Measurements from ENCODE around the gene EVA1A.

EVA1A gene

DNA sequence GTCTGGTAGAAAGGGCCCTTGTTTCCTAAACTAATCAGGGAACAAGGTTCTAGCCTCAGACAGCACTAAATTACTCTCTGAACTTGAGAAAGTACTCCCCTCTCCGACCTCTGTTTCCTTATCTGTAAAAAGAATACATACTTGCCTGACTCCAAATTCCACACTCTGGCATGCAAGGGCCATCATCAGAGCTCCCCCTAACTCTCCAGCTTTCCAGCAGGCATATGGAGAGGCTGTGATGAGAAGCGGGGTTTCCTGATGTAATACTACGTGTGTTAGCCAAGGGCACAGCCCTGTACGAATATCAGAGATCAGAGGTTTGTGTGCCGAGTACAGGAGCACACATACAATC is 1.8 kb upstream of the EVA1A start:
- peak; percentile 25 for DNase-seq

DNA sequence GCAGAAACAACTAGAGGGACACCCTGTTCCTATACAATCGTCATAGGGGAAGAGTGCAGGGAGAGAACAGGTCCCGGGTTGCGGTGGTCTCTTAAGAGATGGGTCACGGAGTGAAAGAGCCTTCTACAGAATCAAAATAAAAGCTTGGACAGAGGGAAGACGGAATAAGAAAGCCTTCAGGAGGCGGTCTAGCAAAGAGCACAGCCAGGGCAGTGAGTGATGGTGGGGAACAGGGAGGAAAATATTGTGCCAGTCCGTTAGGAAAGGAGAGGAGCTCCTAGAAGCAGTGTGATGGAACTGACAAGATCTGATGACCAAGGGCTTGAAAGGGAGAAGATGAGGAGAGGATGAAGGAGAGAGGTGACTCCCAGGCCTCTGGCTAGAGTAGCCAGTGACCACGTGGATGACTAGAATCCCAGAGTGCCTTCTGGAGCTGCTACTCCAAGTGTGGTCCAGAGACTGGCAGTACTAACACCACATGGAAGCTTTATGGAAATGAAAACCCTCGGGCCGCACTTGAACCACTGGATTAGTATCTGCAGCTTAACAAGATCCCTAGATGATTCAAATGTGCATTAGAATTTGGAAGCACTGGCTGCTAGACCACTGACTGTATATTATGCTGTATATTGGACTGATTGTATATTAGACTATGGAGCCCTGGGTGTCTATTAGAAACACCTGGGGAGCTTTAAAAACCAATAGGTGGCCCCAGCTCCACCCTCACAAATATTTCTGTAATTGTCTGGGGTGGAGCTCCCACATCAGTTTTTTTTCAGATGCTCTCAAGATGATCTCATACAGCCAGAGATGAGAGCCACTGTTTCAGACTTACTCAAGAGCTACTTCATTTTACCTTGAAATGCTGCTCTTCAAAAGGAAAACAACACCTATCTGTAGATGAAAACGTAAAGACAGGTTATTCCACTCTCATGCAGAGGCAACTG is 1.1 kb upstream of the EVA1A start:
- DNase-seq, result peak; percentile 52

DNA sequence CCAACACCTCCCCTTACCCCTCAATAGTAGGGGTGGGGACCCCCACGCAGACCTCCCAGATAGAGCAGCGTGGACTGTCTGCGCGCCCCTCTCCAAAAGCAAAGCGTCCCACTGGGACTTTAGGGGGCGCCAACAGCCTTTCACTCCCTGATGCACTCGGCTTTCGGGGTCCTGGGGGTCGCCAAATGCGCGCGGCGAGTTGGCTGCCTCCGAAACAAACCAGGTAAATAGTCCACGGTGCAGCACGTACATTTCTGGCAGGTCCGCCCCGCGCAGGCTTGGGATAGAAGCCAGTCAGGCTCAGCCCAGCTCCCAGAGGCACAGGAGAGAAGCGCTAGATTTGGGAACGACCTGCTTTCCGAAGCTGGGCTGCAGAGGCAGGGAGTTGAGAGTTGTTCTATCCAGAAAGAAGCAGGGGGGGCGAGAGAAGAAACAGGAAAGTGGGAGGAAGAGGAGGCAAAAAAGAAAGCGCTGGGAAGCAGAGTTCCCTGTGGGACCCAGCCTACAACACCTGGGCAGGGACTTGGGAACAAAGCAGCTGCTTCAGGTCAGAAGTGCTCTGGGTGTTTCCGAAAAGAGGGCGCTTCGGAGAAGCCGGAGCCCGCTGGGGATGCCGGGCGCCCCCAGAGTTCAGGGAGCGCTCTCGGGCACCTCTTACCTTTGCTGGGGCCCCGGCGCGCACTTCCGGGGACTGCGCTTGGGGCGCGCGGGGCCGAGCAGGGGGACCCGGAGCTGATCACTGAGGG is 544 bp downstream of the EVA1A start:
- peak; percentile 44 for DNase-seq

DNA sequence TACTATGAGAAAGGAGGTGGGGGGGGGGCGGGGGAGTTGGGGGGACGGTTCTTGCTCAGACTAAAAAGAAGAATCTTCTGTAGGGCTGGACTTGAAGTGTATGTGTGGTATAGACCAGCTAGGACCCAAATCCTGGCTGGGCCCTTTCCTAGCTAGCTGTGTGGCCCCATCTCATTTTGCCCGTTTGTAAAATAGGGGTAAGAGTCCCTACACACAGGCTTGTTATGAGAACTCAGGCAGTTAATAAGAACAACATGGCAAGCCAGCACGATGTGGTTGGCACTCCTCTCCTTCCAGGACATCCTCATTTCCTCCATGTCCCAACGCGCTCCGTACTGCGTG is 1.1 kb downstream of the EVA1A start:
- DNase-seq, result peak; percentile 18

DNA sequence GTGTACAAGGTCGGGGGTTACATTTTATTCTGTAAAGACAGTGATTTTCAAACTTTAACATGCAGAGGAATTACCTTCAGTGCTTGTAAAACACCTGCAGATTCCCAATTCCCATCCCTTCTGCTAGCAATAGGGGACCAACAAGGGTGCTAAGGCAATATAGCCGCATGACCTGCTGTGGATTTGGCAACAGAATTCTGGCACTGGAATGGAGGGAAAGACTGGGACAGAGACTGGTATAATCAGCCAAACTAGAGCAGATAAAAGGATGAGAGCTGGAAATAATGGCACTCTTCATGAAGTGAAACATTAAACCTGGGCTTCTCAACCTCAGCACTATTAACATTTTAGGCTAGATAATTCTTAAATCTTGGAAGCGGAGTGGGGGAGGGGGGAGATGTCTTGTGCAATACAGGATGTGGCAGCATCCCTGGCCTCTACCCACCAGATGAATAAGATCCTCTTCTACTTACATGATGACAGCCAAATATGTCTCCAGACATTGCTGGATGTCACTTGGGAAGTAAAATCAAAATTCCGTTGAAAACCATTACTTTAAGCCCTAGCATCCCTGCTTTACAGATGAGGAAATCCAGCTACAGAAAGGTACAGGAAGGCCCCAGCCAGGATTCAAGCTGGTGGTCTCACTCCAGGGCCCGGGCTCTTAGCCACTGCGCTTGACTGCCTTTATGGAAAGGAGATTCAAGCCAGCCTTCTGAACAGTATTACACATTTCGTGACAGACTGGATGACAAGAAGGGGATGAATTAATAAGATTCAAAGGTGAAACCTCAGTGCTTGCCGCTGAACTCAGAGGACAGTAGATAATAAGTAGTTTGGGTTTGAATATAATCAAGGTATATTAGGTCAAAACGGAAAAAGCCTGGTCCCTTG is 1.7 kb downstream of the EVA1A start:
- peak; percentile 51 for DNase-seq

DNA sequence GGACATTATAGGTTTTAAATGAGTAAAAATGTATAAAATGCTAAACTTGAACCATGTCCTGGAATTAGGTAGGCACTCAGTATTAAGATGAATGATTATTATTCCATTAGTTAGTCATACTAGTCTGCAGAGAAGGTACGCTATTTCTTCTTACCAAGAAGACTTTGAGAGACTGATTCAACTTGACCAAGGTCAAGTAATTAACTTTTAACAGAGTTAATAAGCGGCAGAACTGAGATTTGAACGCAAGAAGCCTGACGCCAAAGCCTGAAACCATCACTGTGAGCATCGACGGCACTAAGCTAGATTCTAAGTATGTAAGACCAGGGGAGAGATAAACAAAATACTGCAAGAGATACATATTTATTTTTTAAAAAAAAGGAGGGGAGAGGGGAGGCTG is 2.6 kb downstream of the EVA1A start:
- no peak for DNase-seq

DNA sequence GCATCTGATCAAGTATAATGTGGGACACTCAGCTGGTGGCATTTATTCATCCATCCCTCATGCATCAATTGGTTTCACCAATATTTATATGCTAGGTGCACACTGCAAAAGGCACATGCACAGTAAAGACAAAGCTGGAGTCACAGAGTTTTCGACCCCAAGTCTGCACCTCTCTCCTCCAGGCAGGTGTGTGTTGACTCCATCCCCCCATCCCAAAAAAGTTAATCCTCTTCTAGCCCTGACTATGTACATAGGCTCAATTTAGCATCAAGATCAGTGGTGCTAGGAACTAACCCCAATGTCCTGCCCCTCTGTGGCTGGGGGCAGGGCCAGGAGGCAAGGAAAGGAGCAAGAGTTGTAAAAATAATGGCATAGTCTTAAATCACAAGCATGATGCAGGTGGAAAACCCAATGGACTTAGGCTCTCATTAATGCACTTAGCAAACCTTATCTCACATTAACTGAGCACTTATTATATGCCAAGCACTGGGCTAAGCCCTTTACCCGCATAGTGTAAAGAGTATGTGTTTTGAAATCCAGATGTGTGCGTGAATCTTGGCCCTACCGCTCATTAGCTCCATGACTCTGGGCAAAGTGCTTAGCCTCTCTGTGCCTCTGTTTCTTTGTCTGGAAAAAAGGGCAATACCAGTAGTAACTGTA is 3.1 kb downstream of the EVA1A start:
- DNase-seq, result no peak

DNA sequence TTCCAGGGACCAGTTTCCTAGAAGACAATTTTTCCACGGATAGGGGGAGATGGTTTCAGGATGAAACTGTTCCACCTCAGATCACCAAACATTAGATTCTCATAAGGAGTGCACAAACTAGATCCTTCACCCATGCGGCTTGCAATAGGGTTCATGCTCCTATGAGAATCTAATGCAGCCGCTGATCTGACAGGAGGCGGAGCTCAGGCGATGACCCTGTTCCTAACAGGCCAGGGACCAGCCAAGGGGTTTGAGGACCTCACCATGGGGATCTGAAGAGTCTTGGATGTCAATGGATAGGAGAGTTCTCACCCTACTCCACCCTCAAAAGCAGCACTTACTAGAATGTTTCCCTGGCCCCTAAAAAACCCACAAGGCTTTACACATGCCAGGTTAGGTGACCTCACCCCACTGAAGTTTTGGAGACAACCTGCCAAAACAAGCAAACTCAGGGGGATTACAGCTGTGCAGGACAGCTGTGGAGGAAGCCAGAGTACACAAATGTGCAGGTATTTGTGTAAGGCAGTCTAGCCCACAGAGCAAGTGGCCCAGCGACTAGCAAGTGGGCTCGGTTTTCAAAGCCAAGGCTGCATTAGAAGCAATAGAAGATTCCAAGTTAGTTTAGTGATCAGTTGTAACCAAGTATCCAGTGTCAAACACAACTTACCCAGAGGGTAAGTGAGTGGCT is 3.9 kb downstream of the EVA1A start:
- no peak for DNase-seq

DNA sequence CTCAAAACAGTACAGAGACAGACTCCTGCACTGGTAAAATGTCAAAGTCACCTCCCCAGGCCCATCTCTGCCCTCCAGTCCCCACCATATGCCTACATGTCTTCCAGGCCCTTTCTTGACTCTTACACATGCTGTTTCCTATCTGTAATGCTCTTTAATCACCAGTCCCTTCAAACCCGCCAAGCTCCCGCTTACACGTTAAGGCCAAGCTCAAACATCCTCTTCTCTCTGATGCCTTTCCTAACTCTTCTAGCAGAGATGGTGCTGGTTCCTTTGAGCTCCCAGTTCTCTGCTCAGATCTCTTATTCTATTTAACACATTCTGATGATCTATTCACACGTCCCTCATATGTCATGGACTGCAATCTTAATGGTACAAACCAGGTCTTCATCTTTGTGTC is 5.0 kb downstream of the EVA1A start:
- DNase-seq, result no peak

DNA sequence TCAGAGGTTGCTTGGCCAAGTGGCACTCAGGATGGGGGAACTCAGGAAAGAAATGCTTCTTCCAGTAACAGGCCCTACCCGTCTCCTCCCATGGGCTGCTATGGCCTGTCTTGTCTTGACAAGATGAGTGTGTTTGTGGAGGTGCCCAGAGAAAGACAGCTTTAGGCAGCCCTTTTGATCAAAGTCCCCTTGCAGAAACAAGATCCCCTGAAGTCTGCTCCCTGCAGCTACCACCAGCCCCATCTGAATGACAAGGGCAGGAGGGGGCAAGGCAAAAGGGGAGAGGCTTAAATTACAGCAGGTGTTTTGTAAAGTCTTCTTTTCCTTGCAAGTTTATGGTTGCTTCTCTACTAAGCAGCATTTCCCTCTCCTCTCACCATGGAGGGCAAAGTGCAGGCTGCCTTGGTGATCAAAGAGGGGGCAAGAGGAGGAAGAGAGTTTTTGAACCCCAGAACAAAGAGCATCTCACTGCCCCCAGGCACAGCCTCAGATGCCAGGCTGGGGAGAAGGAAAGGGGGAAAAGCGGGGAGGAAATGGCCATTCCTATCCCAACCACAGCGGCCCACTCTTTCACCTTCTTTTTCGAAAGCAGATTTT is 6.7 kb downstream of the EVA1A start:
- no peak for DNase-seq

DNA sequence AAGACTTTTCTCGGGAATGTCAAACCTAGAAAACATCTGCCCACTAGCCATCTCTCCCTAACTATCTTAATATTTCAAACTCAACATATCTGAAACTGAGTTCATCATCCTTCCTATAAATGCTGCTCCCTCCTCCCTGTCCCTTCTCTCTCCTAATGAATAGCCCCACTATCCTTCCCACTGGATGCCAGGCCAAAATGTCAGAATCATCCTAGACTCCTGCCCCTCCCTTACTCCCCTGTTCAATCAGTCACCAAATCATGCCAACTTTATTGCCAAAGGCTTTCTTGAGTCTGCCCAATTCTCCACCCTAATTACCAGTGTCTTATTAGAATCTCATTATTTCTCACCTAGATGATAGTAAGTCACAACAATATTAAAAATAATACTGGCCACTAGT is 8.5 kb downstream of the EVA1A start:
- DNase-seq, result no peak

DNA sequence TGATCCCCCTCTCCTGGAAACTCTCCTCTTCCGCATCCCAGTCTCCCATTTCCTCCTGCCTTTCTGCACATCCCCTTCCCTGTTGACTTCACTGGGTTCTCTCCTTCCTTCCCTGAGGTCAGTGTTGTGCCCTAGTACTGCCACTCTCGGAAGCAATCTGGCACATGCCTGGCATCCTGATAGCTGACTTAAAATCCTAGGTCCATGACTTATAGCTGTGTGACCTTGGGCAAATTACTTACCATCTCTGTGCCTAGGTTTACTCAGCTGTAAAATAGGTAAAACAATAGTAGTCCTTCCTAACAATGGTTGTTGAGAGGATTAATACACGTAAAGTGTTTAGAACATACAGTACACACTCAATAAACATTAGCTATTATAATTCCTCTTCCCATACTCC is 9.3 kb downstream of the EVA1A start:
- DNase-seq, result no peak

DNA sequence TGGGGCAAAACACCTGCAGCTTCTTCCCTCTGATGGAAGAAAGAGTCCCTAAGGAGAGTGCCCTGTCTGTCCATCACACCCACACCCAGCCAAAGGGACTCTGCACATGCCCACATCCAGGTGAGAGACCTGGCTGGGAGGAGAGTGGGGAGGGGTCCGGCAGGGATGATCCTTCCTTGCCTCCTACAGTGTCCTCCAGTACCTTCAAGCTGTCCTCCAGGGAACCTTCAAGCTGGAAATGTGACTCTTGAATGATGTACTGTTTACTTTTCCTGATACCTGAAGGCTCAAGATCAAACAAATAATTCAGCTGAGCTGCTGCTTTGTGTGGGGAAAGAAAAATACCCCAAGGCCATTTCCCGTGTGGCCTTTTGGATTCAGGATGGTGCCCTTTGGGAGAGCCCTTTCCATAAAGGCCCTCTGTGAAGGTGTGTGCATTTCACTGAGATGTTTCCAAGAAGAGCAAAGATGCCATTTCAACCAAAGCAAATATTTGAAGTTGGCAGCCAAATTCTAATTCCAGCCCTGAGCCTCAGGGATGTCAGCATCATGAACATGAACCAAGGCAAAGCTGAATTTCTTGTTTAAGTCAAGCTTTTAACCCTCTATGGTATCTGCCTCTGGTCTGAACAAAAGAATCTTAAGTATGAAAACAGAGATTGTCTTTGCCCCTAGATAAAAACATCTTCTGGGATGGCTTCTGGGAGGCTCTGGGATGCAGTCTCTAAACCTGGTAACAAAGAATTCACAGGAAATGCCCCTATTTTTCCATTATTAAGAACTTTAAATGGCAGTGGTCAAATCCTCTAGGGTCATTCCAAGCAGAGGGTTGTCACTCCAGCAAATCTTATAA is 11.1 kb downstream of the EVA1A start:
- DNase-seq, result no peak

DNA sequence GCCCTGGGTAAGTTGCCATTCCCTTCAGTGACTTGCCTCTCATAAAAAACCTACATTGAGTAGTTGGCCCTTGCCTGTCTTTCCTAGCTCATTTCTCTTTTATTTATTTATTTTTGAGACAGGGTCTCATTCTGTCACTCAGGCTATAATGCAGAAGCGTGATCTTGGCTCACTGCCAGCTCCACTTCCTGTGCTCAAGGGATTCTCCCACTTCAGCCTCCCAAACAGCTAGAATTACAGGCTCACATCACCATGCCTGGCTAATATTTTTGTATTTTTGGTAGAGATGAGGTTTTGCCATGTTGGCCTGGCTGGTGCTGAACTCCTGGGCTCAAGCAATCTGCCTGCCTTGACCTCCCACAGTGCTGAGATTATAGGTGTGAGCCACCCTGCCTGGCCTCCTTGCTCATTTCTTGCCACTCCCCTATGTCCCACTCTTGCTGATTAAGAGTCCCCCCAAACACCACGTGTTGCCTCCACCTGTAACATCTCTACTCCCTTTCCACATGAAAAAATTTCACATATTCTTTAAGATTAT is 12.6 kb downstream of the EVA1A start:
- peak; percentile 50 for DNase-seq

DNA sequence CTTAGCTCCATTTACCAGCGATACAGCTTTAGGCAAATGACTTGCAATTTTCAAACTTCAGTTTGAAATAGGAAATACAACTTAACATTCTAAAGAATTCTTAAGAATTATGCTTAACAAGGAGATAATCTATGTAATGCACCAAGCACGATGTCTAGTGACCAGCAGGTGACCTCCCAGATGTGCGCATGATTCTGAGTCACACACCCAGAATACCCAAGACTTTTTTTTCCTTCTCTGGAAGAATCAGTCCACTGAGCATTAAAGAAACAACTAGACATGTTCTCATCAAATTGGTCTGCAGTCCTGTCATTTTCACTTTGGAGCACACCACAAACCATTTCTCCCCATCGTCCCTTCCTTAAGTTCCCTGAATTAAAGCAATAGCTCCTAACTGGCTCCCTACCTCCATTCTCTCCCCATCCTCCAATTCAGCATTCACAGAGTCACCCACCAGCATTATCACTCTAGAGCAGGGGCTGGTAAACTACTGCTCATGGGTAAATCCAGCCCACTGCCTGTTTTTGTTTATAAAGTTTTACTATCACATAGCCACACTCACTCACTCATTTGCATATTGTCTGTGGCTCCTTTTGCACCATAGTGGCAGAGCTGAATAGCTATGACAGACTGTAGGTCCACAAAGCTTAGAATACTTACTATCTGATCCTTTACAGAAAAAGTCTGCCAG is 13.2 kb downstream of the EVA1A start:
- peak; percentile 68 for DNase-seq

DNA sequence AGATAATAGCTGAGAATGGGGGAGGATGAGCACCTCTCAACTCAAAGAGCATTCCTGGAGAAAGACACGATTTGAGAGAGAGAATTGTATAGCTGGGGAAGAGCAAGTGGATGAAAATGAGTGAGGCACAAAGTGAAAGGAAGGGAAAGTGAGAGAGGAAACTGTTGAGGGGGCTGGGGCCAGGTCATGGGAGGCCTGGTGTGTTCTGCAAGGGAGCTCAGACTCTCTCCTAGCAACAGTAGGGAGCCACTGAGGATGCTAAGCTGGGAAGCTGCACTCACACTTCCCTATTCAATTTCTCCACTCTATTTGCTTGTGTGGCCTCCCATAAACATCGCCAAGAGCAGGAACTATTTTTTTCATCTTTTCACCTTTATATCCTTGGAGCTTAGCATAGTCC is 14.8 kb downstream of the EVA1A start:
- no peak for DNase-seq

DNA sequence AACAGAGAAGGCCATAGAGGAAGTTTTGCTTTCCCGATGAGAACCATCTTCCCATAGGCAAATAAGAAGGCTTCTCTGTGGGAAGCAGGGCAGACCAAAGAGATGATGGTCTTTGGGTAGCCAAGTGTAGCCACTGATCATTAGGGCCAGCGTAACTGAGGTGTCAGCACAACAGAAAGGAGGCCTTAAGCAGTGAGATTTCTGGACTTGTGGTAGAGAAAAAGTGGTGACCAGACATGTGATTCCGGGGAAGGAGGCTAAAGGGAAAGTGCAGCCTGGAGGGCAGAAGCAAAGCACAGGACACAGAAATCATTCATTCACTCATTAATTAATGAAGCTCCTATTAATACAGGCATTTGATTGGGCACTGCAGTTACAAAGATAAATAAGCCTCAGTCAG is 15.4 kb downstream of the EVA1A start:
- DNase-seq, result no peak

DNA sequence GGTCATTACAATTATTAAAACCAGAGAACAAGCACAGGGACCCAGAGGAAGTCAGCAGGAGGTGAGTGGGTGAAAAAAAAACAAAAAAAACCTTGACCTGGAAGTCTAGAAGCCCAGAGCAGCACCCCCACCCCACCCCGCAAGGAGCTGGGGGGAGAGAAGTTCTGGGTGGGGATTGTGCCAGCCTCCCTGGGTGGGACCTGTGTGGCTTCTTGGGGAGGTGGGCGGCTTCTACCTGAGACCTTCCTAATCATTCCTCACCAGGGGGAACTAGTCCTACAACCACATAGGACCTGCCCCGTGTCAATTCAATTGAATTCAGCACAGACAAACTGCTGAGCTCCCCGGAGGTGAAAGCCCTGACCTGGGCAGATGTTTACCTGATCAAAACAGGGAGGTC is 17.3 kb downstream of the EVA1A start:
- DNase-seq, result no peak

DNA sequence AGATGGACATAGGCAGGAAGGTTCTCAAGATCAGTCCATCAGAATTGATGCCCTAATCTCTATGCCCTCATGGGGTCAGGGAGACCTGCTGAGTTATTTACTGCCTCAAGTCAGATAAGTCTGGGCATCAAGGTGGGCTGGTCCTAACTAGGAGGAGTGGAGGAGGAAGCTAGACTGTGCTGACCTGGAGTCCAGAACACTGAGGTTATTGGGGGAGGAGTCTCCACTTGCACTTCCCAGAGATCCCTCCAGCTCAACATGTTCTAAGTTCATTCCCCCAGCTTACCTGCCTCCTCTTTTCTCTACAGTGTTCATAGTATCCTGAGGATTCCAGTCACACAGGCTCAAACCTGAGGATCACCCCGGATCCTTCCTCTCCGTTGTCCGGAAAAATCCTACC is 19.3 kb downstream of the EVA1A start:
- no peak for DNase-seq

DNA sequence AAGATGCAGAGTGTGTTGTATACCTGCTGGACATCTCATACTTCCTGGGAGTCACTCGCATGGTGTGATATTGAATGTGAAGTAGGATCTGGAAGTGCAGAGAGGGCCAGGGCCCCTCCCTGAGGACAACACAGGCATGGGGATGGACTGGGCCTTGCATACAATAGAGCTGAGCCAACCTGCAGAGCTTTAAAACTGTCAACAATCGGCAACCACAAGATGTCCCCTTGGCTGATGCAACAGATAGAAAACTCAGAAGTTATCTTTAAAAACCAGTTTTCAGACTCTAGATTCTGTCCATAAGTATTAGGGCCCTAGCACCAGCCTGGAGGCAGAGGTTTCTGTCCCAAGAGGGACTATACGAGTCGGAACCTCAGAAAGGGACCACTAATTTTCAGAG is 19.7 kb downstream of the EVA1A start:
- DNase-seq, result no peak

All from EL (cell line).